GM10847 (cell line): ENCODE data around the gene AQR.

Source experiments
- POLR2A ChIP-seq: IDR thresholded peaks from 2 replicates; pipeline ENCODE4 v1.6.1; 2011; ENCODE audit not compliant: insufficient read length; ENCODE audit errors: extremely low read depth

AQR gene

DNA sequence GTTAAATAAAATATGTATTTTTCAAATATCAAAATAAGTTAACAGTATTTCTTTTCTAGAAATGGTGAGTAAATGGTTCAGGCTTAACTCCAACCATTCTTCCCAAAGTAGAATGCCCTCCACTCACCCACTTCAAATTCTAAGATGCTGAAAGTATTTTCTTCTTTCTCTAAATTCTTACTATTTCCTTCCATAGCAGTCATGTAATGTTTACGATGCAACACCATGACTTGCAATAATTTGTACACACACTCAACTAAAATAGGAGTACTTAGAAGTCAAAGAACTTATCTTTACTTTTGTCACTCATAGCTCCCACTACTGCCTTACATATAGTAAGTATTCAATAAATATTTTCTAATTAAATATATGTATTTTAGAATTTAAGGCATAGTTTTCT is 65.0 kb downstream of the AQR start:
- TF ChIP-seq POLR2A, result no peak

DNA sequence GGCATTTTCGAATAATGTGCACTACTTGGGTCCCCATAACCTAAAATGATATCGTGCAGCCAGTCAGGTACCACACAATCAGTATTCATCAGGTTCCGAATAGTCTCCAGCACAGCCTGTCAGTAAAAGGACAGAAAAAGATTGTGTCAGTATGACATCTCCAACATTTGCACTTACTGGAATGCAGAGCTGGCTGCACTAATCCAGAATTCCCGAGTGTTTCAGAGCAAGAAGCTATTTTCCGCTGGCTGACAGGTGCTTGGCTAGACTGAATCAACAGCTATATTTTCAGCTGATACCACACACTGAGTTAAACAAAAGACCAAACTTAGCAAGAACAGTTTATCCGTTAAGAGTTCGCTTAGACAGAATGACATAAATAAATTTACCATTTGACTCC is 68.8 kb downstream of the AQR start:
- TF ChIP-seq POLR2A, result no peak

DNA sequence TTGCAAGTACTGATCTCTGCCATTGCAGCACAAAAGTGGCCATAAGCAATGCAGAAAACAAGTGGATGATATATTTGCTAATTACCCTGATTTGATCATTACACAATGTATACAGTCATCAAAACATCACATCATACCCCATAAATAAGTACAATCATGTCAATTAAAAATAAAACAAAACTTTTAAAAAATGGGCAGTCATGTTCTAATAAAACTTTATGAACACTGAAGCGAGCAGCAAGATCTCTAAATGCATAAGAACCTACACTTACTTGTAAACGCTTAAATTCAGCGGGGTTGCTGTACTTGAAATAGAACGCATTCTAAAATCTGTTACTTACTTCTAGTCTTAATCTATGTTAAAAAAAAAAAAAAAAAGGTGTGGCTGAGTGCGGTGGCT is 73.4 kb downstream of the AQR start:
- TF ChIP-seq POLR2A, result no peak

DNA sequence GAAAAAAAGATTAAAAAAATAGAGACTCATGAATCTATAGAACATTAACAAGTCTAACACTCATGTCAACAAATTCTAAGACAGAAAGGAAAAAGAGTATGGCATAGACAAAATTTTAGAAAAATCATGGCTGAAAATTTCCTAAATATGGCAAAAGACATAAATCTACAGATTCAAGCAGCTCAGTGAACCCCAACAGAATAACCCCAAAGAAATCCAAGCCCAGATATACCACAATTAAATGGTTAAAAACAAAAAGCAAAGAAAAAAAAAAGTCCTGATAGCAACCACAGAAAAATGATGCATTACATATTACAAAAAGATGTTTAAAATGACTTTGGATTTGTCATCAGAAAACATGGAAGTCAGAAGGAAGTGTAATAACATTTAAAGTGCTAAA is 75.6 kb downstream of the AQR start:
- TF ChIP-seq POLR2A, result no peak

DNA sequence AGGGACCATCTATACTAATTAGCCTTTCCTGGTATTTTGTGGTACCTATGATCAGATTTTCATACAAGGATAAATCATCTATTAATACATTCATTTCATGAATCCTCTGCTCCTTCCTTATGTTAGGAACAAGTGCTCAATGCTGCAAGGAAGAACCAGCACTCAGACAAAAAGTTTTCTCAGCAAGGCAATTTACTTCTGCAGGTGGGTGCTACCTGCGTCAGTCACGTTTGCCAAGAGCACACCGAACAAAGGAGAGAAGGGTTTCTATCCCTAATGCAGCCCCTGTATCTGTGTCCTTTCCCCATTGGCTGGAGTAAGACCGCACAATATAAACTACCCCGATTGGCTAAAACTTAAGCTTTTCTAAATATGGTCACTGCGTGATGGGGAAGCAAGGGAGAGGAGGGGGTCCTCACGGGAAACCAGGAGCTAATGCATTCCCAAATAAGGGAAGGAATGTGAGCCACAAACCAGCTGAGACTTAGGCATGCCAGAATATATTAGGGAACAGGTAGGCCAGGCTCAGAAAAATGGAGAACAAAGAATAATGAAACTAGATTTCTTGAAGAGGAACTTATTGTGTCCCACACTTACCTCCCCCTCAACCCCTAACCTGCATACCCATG is 76.5 kb downstream of the AQR start:
- no peak for TF ChIP-seq POLR2A

DNA sequence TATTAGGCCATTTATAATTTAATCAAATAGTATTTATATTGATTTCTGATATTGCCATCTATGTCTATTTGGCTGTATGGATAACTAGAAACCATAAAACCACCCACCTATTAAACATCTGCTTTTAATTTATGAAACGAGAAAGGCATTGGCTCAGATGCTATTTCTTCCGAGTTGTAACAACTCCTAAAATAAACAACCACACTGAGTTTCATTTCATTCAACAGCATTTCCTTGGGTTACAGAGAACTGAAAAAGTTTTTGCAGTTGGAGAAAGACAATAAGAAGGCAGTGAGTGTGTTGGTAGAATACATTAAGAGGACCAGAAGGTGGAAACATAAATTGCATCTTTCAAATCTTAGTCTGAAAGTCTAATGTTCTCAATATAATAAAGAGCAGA is 79.1 kb downstream of the AQR start:
- no peak for TF ChIP-seq POLR2A

DNA sequence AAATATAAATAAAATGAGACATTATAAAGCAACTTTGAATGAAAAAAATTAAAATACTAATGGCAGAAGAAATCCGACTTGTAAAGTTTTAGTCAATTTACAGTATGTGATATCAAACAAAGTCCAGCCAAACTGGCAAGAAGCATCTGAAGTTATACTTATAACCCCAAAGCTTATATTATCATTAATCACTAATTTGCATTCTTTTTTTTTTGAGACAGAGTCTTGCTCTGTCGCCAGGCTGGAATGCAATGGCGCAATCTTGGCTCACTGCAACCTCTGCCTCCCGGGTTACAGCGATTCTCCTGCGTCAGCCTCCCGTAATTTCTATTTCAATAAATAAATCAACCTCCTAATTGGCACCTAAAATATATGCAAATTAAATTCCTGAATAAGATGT is 80.1 kb downstream of the AQR start:
- TF ChIP-seq POLR2A, result no peak

DNA sequence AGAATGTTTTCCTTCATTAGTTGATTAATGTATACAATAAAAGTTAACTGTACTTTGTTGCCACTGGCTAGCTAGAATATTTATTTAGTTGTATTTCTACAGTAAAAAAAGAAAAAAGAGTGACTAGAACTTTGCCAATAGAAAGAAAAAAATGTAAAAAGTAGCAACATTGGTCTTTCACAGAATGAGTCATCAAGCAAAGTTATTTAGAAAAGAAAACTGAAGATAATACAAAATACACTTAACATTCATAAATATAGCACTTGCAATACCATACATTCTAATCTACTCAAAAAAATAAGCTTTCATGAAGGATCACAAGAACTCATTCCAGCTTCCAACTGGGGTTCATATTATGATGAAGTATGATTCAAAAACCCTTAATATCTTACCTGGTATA is 83.4 kb downstream of the AQR start:
- TF ChIP-seq POLR2A, result no peak

DNA sequence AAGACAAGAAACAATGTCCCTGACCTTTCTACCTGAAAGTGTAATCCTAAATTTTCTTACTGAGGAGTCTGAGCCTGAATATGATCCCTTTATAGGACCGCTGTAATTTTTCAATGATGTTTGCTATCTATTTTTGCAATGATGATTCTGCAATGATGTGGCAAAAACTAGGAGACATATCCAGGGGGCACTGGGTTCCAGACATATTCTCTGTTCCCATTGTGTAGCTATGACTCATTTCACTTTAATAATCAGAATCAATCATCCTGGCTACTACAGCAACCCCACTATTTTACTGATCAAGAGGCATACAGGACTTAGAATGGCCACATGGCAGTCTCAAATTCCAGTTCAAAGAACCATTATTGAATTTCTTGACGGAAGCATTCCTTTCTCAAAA is 85.9 kb downstream of the AQR start:
- no peak for TF ChIP-seq POLR2A

DNA sequence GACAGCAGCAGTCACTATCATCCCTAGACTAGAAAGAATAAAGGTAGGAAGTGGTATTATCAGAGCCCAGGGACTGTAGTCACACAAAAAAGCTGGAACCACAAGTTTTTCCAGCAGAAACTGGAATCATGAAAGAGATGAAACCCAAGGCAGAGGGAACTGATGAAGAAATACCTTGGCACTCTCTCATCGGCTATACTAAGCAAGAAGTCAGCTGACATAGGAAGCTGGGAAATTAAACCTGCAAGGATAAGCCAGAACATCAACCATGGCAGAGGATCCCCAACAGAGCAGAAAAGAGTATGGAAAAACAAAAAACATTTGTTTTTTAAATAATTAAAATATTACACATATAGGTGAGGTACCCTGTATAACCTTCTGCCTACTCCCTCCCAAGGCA is 86.5 kb downstream of the AQR start:
- no peak for TF ChIP-seq POLR2A

DNA sequence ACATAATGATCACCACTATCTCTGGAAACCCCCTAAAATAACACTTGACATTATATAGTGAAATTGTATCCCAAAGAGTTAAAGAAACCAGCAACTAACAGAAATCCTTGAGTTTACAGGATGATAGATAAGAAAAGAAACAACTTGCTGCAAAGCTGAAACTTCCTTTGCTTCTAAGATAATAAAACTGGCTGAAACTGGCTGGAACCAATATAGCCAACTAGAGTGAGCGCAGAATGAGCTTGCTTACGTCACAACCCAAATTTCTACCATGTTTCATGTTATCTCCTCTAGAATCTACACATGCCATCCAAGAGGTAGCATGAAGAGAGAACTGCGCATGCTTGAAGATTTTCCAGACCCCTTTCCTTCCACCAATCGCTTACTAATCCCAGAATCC is 90.4 kb downstream of the AQR start:
- no peak for TF ChIP-seq POLR2A

DNA sequence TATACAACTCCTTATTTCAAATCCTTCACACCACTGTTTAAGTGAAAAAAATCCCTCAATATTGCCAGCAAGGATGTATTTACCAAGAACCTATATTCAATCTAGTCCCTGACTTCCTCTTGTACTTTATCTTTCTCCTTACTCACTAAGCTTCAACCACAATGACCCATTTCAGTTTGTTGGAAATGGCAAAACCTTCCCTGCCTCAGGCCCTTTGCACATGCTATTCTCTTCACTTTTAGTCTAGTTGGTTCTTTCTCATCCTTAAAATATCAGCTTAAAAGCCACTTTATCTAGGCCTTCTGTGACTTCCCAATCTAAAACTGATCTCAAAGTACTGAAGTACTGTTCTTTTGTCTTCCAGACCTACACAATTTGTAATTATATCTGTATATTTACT is 92.9 kb downstream of the AQR start:
- TF ChIP-seq POLR2A, result no peak

DNA sequence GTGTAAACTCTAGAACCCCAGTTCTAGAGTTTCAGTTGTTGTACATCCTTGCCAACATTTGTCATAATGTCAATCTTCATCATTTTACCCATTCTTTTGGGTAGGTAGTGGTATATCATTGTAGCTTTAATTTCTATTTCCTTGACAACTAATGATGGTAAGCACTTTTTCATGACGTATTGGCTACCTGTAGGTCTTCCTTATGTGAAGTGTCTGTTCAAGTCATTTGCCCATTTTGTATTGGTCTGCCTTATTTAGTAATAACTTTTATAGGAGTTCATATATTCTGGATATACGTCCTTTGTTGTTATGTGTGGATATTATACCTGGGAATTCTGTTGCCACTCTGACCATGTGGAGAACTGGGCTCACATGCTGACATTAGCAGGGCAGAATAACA is 100.4 kb downstream of the AQR start:
- TF ChIP-seq POLR2A, result no peak

DNA sequence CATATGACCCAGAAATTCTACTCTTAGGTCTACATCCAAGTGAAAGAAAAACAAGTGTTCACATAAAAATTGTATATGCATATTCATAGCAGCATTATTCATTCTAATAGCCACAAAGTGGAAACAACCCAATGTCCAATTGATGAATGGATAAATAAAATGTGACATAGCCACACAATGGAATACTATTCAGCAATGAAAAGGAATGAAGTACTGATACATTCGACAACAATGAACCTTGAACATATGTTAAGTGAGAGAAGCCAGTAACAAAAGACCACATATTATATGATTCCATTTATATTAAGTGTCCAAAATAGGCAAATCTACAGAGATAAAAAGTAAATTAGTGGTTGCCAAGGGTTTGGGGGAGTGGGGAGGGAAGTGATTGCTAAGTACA is 104.0 kb downstream of the AQR start:
- TF ChIP-seq POLR2A, result no peak

DNA sequence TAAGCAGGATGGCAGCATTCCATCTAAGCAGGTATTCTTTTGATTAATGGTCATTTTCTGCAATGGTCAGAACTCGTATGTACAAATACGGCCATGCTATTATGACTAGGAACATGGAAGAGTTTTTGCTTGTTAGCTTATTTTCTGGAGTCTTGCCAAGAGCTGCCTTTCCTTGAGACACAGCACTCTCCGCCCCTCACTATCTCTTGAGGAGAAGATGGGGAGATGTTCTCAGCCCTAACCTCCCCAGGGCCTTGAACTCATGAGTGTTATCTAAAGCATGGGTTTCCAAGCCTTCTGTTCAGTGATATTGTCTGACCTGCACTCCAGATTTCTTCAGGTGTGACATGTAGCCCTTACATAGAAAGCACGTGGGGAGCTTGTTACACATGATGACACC is 108.3 kb downstream of the AQR start:
- no peak for TF ChIP-seq POLR2A

DNA sequence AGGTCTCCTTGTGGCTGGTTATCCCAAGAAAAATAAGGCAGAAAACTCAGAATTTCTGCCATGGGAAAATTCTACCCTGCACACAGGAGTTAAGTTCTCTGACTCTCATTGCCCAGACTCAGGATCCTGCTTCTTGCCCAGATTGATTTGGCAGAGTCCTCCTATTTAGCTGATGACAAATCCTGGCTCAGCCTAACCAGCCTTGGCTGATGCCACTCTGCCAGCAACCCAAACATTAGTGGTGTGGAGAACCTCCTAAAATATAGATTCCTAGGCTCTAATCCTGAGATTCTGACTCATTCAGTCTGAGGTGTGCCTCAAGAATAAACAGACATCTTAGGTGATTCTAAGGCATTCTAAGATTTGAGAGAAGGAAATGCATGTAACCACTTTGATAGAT is 113.6 kb downstream of the AQR start:
- TF ChIP-seq POLR2A, result no peak

DNA sequence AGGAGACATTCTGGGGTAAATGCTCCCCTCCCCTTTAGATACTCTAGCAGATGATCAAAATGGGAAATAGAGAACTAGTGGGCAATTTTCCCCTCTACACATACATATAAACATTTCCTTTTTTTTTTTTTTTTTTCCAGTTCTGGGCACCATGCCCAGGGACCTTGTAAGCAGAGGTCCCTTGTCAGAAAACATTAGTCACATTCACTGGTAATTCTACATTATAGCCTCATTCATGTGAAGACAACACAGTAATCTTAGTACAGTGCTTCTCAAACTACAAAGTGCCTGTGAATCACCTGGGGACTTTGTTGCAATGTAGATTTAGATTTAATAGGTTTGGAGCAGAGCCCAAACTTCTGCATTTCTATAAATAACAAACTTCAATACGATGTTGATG is 114.1 kb downstream of the AQR start:
- TF ChIP-seq POLR2A, result no peak

DNA sequence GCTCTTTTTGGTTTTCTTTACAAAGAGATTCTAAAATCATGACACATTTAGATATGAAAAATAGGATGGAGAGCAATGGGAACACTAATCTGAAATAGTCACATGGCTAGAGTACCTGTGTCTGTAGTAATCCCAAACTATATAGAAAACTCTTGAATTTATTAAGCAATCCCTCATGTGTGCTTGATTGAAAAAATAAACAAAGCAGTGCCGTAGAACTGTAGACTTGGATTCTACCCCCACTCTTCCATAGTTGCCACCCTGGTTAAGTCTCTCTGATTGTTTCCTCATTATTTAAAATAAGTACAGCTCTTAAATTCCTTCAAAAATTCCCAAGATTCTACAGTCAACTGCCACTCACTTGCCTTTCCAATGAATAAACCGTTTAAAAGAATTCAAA is 115.3 kb downstream of the AQR start:
- no peak for TF ChIP-seq POLR2A
